Activated CD4-positive, alpha-beta T cell treated with anti-CD3 and anti-CD28 coated beads, Interleukin-2, amount 50 U/mL, for 24 hours (primary cell): ENCODE data around the gene TIMP2.

Experiments used
- DNase-seq, 2 donors: peaks; one replicate each; pipeline ENCODE4 v3.0.0-alpha.2; 2020; ENCODE audit warnings: low read depth in 1 of 2, low spot score in 1 of 2

TIMP2 gene

GRCh38 chr17:78819806-78820792 is 105.1 kb downstream of the TIMP2 start:
- DNase-seq: no peak

- no peak for DNase-seq
Observed at GRCh38 chr17:78819402-78819801, 105.8 kb downstream of the TIMP2 start.

- peak in 1 of 2 donors; percentile 30 for DNase-seq
Observed at GRCh38 chr17:78818932-78819331, 106.3 kb downstream of the TIMP2 start.

GRCh38 chr17:78818152-78818846 is 106.9 kb downstream of the TIMP2 start:
- no peak for DNase-seq

- peak in 1 of 2 donors; percentile 64 for DNase-seq
Observed at GRCh38 chr17:78817123-78817522, 108.1 kb downstream of the TIMP2 start.

GRCh38 chr17:78815696-78816095 is 109.5 kb downstream of the TIMP2 start:
- DNase-seq: no peak

GRCh38 chr17:78812855-78813254 is 112.3 kb downstream of the TIMP2 start:
- no peak for DNase-seq

GRCh38 chr17:78808163-78808562 is 117.0 kb downstream of the TIMP2 start:
- no peak for DNase-seq

- no peak for DNase-seq
Observed at GRCh38 chr17:78806451-78806850, 118.7 kb downstream of the TIMP2 start.

GRCh38 chr17:78805301-78805700 is 119.9 kb downstream of the TIMP2 start:
- peak; percentile 41 to 54 for DNase-seq

- no peak for DNase-seq
Observed at GRCh38 chr17:78804777-78805176, 120.4 kb downstream of the TIMP2 start.

- no peak for DNase-seq
Observed at GRCh38 chr17:78803186-78803845, 121.9 kb downstream of the TIMP2 start.
